Measurements from ENCODE around the gene DHCR24.

Gene DHCR24

GRCh38 chr1:54864460-54865208 lies 22.4 kb downstream of the DHCR24 start:
- no peak for DNase-seq

GRCh38 chr1:54863267-54863665 lies 23.7 kb downstream of the DHCR24 start:
- DNase-seq: no peak

- DNase-seq: no peak
Measured at GRCh38 chr1:54861070-54861761, 25.8 kb downstream of the DHCR24 start.

GRCh38 chr1:54859700-54860391 lies 27.1 kb downstream of the DHCR24 start:
- no peak for DNase-seq

- no peak for DNase-seq
Measured at GRCh38 chr1:54857746-54858561, 29.0 kb downstream of the DHCR24 start.

GRCh38 chr1:54857141-54857540 lies 29.9 kb downstream of the DHCR24 start:
- DNase-seq: no peak

- DNase-seq: no peak
Measured at GRCh38 chr1:54854381-54855020, 32.5 kb downstream of the DHCR24 start.

- DNase-seq: no peak
Measured at GRCh38 chr1:54853793-54854370, 33.1 kb downstream of the DHCR24 start.

GRCh38 chr1:54853096-54853792 lies 33.8 kb downstream of the DHCR24 start:
- DNase-seq: no peak

GRCh38 chr1:54851936-54852524 lies 35.0 kb downstream of the DHCR24 start:
- DNase-seq: no peak

- no peak for DNase-seq
Measured at GRCh38 chr1:54851406-54851805, 35.6 kb downstream of the DHCR24 start.

GRCh38 chr1:54850737-54851136 lies 36.3 kb downstream of the DHCR24 start:
- no peak for DNase-seq

GRCh38 chr1:54850069-54850730 lies 36.8 kb downstream of the DHCR24 start:
- DNase-seq: no peak

GRCh38 chr1:54849219-54850068 lies 37.6 kb downstream of the DHCR24 start:
- no peak for DNase-seq

GRCh38 chr1:54848134-54848948 lies 38.7 kb downstream of the DHCR24 start:
- DNase-seq: no peak

GRCh38 chr1:54846716-54847284 lies 40.2 kb downstream of the DHCR24 start:
- no peak for DNase-seq

GRCh38 chr1:54846301-54846700 lies 40.7 kb downstream of the DHCR24 start:
- DNase-seq: no peak

GRCh38 chr1:54845772-54846171 lies 41.2 kb downstream of the DHCR24 start:
- DNase-seq: no peak
